Lower leg skin (tissue), 4 donors: ENCODE data around the gene ZNF232. TPM values are rescaled to one million over a fixed set of nuclear protein-coding genes. Genes with fewer than 3 reads are reported as not detected.

Source experiments
- DNase-seq, 2 donors: peaks; one replicate each; pipeline ENCODE4 v3.0.0-alpha.2; 2019; ENCODE audit warnings: low spot score in 2 of 2
- H3K4me3 ChIP-seq: fragments of 200-600 bp; sonication (generic); 2 replicates; pipeline ENCODE4 v1.5.1; 2017; ENCODE audit warnings: mild to moderate bottlenecking, low read depth; ENCODE audit not compliant: poor library complexity, severe bottlenecking
- CTCF ChIP-seq, 3 donors: fragments of 450-650 bp; IDR thresholded peaks; one replicate each; pipeline ENCODE4 v1.5.1; 2016; ENCODE audit warnings: antibody characterized with exemption in 3 of 3, mild to moderate bottlenecking in 3 of 3, moderate library complexity in 2 of 3
- POLR2A ChIP-seq, 2 donors: fragments of 450-650 bp; IDR thresholded peaks; one replicate each; pipeline ENCODE4 v1.6.1; 2016 to 2017; ENCODE audit warnings: antibody characterized with exemption in 2 of 2, mild to moderate bottlenecking in 1 of 2, moderate library complexity in 1 of 2
- WGBS, 2 donors: methylation state at CpG; one replicate each; pipeline ENCODE4 v1.1.5; 2018; 5-methylcytosine and 5-hydroxymethylcytosine counted together
- intact Hi-C: fragments of 100-400 bp; cut with DNase I; formaldehyde crosslinking; loops from one replicate; pipeline ENCODE4 v1.15.0; 2023; ENCODE audit warnings: low total_unique reads
- total RNA-seq, 4 donors: library from RNA; depleted of rRNA; stranded (reverse); fragments of >200 nt; gene quantifications; one replicate each; pipeline ENCODE4 v1.1.0, GENCODE V29; 2016

ZNF232 gene
- total RNA-seq, 4 donors from 2014 or later, result 6.5 to 8.7 (median 8.6) TPM

- TF ChIP-seq CTCF (IDR thresholded peaks at IDR 0.05) (no peak), POLR2A (IDR thresholded peaks at IDR 0.05) (no peak)
- intact Hi-C loops, result no loop called here
- 67% methylated on average over 1 of the region's 1 CpG for WGBS, 2 donors
- DNase-seq, result no peak
- H3K4me3 ChIP-seq, result no peak overlapping the region
Measured at GRCh38 chr17:5065227-5065744, 46.4 kb downstream of the ZNF232 start.

Other genes with a start within 250 kb of the ZNF232 start
- gene C17orf107, start 212.3 kb downstream of the ZNF232 start, total RNA-seq, result 10 to 100 TPM in 2 of 4 donors, 1 to 10 TPM in 2; 7.0 to 13.4 (median 10.1) TPM
- gene CHRNE, start 208.8 kb downstream of the ZNF232 start, total RNA-seq, result 1 to 10 TPM in 3 of 4 donors, under 1 TPM in 1; 0.53 to 5.2 (median 3.6) TPM
- gene GP1BA, start 179.6 kb downstream of the ZNF232 start, total RNA-seq, result not detected
- 10 to 100 TPM; 35.5 to 87.7 (median 59.2) TPM for gene SLC25A11, start 171.8 kb downstream of the ZNF232 start, total RNA-seq
- gene RNF167, start 171.6 kb downstream of the ZNF232 start, total RNA-seq, result 10 to 100 TPM; 66.3 to 95.4 (median 80.2) TPM
- gene PFN1, start 163.3 kb downstream of the ZNF232 start, total RNA-seq, result 100 to 1,000 TPM; 479 to 709 (median 540) TPM
- 1 to 10 TPM; 1.0 to 7.9 (median 4.9) TPM for gene ENO3, start 160.8 kb downstream of the ZNF232 start, total RNA-seq
- 10 to 100 TPM; 35.1 to 64.0 (median 51.7) TPM for gene SPAG7, start 144.1 kb downstream of the ZNF232 start, total RNA-seq
- 10 to 100 TPM; 21.7 to 35.3 (median 30.6) TPM for gene CAMTA2, start 124.2 kb downstream of the ZNF232 start, total RNA-seq
- gene INCA1, start 114.4 kb downstream of the ZNF232 start, total RNA-seq, result 1 to 10 TPM in 3 of 4 donors, under 1 TPM in 1; 0.39 to 2.6 (median 1.4) TPM
- 100 to 1,000 TPM in 2 of 4 donors, 10 to 100 TPM in 2; 87.6 to 140 (median 100) TPM for gene KIF1C, start 113.9 kb downstream of the ZNF232 start, total RNA-seq
- 10 to 100 TPM in 1 of 4 donors, 1 to 10 TPM in 3; 3.3 to 16.1 (median 4.8) TPM for gene SLC52A1, start 76.5 kb downstream of the ZNF232 start, total RNA-seq
- gene ZFP3, start 33.4 kb downstream of the ZNF232 start, total RNA-seq, result 1 to 10 TPM; 1.2 to 5.2 (median 3.5) TPM
- gene USP6, start 4.2 kb upstream of the ZNF232 start, total RNA-seq, result under 1 TPM in 3 of 4 donors, not detected in 1; 0.04 to 0.98 (median 0.19) TPM
- gene ZNF594, start 80.0 kb upstream of the ZNF232 start, total RNA-seq, result 1 to 10 TPM; 2.4 to 5.0 (median 3.8) TPM
- gene SCIMP, start 123.0 kb upstream of the ZNF232 start, total RNA-seq, result under 1 TPM in 3 of 4 donors, not detected in 1; 0.46 to 0.97 (median 0.71) TPM
- 10 to 100 TPM; 16.5 to 27.4 (median 25.4) TPM for gene RABEP1, start 170.4 kb upstream of the ZNF232 start, total RNA-seq